ENCODE data around the gene SKOR1.
A peak's percentile ranks its signal among the peaks of the same experiment; 100 is the strongest.

Gene SKOR1

GRCh38 chr15:67852418-67852817 lies 27.1 kb downstream of the SKOR1 start:
- no peak for DNase-seq (ENCODE audit: low read depth in 4 of 4, low spot score in 1 of 4)

DNA sequence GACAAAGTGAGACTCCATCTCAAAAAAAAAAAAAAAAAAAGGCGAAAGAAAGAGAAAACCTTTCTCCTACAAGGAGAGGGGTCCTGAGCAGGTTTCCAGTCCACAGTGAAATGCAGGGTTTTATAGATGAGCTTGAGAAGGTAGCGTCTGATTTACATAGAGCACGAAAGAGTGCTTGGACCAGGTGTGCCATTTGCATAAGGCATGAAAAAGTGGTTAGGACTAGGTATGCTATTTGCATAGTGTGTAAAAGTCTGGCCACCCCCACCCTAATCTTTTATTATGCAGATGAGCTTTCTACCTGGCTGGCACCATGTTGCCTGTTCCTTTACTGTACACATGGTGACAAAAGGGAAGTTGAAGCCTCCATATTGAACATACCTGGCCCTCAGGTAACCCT lies 28.1 kb downstream of the SKOR1 start:
- no peak for DNase-seq (ENCODE audit: low read depth in 4 of 4, low spot score in 1 of 4)

DNA sequence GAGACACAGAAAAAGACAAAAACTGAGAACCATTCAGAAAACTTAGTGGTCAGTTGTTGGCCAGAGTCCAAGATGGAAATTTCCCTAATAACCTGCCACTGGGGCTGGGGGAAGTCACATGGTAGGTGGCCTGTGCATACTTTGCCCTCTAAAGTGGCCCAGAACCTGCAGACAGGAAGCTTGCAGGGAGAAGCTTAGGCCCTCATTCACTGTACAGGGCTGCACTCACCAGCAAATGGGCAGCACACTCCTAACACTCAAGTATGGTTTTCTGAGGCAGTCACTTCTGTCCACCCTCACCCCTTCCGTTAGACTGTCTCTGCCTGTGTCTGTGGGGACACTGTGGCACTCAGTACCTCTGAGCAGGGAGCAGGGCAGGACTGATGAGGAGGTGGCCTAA lies 29.0 kb downstream of the SKOR1 start:
- DNase-seq (ENCODE audit: low read depth in 4 of 4, low spot score in 1 of 4) = no peak

- no peak for DNase-seq (ENCODE audit: low read depth in 4 of 4, low spot score in 1 of 4)
These were observed 30.5 kb downstream of the SKOR1 start for GRCh38 chr15:67855842-67856241.

DNA sequence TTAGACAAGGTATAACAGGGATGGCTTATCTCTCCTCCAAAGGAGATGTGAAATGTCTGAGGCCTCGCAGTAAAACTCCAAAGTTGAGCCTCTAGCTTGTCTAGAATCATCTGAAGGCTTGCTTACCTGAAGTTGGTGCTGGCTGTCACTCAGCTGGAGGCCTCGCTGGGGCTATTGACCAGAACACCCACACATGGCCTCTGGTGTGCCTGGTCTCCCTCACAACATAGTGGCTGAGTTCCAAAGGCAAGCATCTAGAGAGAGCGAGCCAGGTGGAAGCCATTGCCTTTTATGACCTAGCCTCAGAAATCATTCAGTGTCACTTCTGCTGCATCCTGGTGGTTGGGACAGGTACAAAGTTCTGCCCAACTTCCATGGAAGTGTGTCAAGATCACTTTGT lies 31.9 kb downstream of the SKOR1 start:
- DNase-seq (ENCODE audit: low read depth in 4 of 4, low spot score in 1 of 4) = no peak

DNA sequence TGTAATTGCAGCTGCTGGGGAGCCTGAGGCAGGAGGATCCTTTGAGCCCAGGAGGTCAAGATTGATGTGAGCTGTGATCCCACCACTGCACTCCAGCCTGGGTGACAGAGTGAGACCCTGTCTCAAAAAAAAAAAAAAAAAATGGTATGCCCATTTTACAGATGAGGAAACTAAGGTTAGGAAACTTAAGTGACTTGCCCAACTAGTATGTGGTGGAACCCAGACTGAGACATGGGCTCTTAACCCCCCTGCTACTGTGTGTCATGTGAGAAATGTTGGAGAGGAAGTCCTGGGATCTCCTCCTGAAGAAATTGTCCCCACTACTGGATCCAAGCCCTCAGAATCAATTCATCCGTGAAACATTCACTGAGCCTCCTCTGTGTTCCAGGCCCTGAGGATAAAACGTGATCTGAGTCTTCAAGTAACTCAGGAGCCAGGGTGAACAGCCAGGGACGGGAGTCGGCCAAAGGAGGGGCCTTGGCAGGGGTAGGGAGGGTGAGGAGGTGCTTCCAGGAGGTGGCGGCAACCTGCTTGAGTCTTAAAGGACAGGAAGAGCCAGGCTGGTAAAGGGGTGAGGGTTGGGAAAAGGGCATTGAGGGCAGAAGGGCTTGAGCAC lies 34.1 kb downstream of the SKOR1 start:
- DNase-seq (ENCODE audit: low read depth in 4 of 4, low spot score in 1 of 4) = no peak

GRCh38 chr15:67861983-67862382 lies 36.7 kb downstream of the SKOR1 start:
- no peak for DNase-seq (ENCODE audit: low read depth in 4 of 4, low spot score in 1 of 4)

DNA sequence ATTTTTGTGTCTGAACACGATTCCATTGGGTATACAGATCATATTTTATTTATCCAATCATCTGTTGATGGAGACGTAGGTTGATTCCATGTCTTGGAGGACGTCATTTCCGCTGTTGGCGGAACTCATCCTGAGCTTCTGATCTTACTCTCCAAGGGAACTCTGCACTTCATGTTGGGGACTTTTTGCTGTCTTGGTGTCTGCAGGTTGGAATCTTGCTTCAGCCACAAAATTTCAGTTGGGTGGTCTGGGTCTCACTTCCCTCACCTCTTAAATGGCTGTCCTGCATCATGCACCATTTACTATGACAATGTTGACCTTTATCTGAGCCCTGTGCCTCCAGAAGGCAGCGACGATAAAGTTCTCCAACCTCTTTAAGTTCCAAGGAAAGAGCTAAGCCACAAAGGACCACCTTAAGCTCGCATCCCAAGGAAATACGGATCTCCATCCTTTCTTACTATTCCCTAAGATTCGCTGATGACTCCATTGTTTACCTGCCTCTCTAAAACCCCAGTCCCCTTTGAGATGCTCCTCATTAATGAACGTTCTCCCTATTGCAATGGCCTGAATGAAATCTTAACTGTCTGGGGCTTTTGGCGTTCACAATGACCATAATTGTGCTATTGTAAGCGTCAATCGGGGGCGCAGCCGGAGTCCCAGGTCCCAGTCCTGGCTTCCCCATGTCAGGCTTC lies 37.6 kb downstream of the SKOR1 start:
- DNase-seq (ENCODE audit: low read depth in 4 of 4, low spot score in 1 of 4) = no peak

GRCh38 chr15:67863442-67863987 lies 38.2 kb downstream of the SKOR1 start:
- peak; percentile 52 to 58 (median 54) for DNase-seq (ENCODE audit: low read depth in 4 of 4, low spot score in 1 of 4)

DNA sequence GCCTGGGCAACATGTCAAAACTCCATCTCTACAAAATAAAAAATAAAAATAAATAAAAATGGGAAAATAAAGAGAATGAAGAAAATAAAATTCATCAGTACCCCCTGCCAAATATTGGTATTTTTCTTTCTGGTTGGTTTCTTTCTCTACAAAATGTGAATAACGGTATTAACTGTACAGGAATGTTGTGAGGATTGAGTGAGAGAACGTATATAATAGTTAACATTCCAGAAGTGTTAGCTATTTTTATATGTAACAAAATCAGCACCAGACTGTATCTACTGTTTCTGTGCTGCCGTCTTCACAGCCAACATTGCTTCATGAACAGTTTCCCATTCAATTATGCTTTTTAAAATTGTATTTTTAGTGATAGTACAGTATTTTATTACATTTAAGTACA lies 40.0 kb downstream of the SKOR1 start:
- DNase-seq (ENCODE audit: low read depth in 4 of 4, low spot score in 1 of 4) = no peak

- no peak for DNase-seq (ENCODE audit: low read depth in 4 of 4, low spot score in 1 of 4)
These were observed 40.5 kb downstream of the SKOR1 start for GRCh38 chr15:67865766-67866165.

DNA sequence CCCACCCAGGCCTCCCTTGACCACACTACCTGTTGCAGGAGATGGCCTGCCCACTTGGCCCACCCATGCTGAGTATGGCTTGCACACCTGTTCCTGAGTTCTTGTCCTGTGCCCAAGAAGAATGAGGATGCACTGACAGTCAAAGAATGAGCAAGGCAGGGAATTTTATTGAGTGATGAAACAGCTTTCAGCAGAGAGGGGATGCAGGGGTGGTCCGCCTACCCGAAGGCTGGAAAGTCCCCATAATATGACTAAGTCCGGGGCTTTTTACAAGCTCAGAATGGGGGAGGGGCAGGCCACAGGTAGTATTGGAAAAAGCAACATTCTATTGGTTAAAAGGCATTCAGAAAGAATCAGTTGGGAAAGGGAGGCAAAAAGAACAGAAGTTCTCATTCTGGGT lies 44.4 kb downstream of the SKOR1 start:
- no peak for DNase-seq (ENCODE audit: low read depth in 4 of 4, low spot score in 1 of 4)

DNA sequence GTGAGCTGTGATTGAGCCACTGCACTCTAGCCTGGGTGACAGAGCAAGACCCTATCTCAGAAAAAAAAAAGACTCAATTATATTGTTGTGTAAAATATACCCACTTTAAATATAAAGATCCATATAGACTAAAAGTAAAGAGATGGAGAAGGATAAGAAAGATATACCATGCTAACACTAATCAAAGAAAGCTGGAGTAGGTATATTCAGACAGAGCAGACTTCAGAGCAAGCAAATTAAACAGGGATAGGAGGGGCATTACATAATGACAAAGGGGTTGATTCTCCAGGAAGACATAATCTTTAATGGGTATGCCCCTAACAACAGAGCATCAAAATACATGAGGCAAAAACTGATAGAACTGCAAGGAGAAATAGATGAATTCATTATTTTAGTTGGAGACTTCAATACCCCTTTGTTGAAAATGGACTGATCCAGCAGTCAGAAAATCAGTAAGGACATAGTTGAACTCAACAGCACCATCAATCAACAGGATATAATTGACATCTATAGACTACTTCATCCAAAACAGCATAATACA lies 45.6 kb downstream of the SKOR1 start:
- no peak for DNase-seq (ENCODE audit: low read depth in 4 of 4, low spot score in 1 of 4)

- no peak for DNase-seq (ENCODE audit: low read depth in 4 of 4, low spot score in 1 of 4)
These were observed 48.5 kb downstream of the SKOR1 start for GRCh38 chr15:67873777-67874176.

- DNase-seq (ENCODE audit: low read depth in 4 of 4, low spot score in 1 of 4) = no peak
These were observed 53.5 kb downstream of the SKOR1 start for GRCh38 chr15:67878712-67879206.

DNA sequence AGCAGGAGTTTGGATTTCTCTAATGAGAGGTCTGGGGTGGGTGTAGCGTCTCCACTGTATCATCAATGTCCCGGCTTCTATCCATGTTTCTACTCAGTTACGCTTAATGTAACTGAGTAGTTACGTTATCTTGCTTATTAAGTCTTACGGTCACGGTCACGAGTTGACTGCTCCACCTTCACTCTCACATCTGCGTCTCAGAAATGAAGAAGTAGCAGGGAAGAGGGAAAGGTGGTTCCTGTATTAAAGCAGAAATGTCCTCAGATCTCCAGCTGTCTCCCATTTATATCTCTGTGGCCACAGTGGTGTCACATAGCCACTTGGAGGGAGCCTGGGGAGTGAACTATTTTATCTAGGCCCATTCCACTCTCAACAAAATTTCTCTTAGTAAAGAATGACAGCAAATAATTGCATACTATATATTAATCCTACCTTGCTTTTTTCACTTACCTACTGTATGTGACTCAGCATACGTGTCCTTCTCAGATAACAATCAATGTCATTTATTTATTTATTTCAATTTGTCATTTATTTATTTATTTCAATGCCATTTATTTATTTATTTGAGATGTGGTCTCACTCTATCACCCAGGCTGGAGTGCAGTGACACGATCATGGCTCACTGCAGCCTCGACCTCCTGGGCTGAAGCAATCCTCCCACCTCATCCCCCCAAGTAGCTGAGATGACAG lies 54.3 kb downstream of the SKOR1 start:
- no peak for DNase-seq (ENCODE audit: low read depth in 4 of 4, low spot score in 1 of 4)

- no peak for DNase-seq (ENCODE audit: low read depth in 4 of 4, low spot score in 1 of 4)
These were observed 55.4 kb downstream of the SKOR1 start for GRCh38 chr15:67880651-67881182.

- DNase-seq (ENCODE audit: low read depth in 4 of 4, low spot score in 1 of 4) = no peak
These were observed 57.4 kb downstream of the SKOR1 start for GRCh38 chr15:67882487-67883233.

GRCh38 chr15:67883234-67883773 lies 58.0 kb downstream of the SKOR1 start:
- DNase-seq (ENCODE audit: low read depth in 4 of 4, low spot score in 1 of 4) = no peak

GRCh38 chr15:67884009-67884408 lies 58.7 kb downstream of the SKOR1 start:
- DNase-seq (ENCODE audit: low read depth in 4 of 4, low spot score in 1 of 4) = no peak
